Spleen (tissue), 11 donors: ENCODE results near the gene STXBP6. TPM values are rescaled to one million over a fixed set of nuclear protein-coding genes. Genes with fewer than 3 reads are reported as not detected.

Experiments
- DNase-seq: peaks from one replicate; pipeline ENCODE4 v3.0.0-alpha.2; 2020
- H3K27ac ChIP-seq, 8 donors: fragments of 200-600 bp; sonication (generic) in 7 of 8; 1 replicate in 4 of 8; 2 replicates in 4 of 8; pipeline versions ENCODE4 v1.5.0 to v1.8.0; 2016 to 2021; ENCODE audit warnings: inconsistent platforms in 4 of 8, mild to moderate bottlenecking in 4 of 8, moderate library complexity in 1 of 8
- H3K27me3 ChIP-seq, 7 donors: fragments of 200-600 bp; sonication (generic) in 6 of 7; replicated peaks in 1 of 7; 1 replicate in 4 of 7; 2 replicates in 3 of 7; pipeline versions ENCODE4 v1.5.0 to v1.8.0; 2016 to 2021; ENCODE audit warnings: inconsistent platforms in 3 of 7, mild to moderate bottlenecking in 1 of 7
- H3K36me3 ChIP-seq, 6 donors: fragments of 200-600 bp; sonication (generic) in 5 of 6; 1 replicate in 4 of 6; 2 replicates in 2 of 6; pipeline versions ENCODE4 v1.5.0 to v1.8.0; 2016 to 2021; ENCODE audit warnings: inconsistent platforms in 2 of 6
- H3K4me1 ChIP-seq, 6 donors: fragments of 200-600 bp; sonication (generic) in 5 of 6; 1 replicate in 3 of 6; 2 replicates in 3 of 6; pipeline versions ENCODE4 v1.5.0 to v1.8.0; 2016 to 2021; ENCODE audit warnings: inconsistent platforms in 3 of 6
- H3K4me3 ChIP-seq, 8 donors: fragments of 200-600 bp; sonication (generic) in 7 of 8; 1 replicate in 4 of 8; 2 replicates in 4 of 8; pipeline versions ENCODE4 v1.5.0 to v1.8.0; 2016 to 2021; ENCODE audit warnings: inconsistent platforms in 4 of 8, mild to moderate bottlenecking in 4 of 8, moderate library complexity in 2 of 8
- H3K9me3 ChIP-seq, 8 donors: fragments of 200-600 bp; sonication (generic) in 7 of 8; 1 replicate in 4 of 8; 2 replicates in 4 of 8; pipeline versions ENCODE4 v1.5.0 to v1.8.0; 2016 to 2021; ENCODE audit warnings: inconsistent platforms in 4 of 8
- POLR2A ChIP-seq, 3 donors: fragments of 450-650 bp; IDR thresholded peaks; one replicate each; pipeline ENCODE4 v1.5.1; 2017; ENCODE audit warnings: antibody characterized with exemption in 3 of 3, mild to moderate bottlenecking in 1 of 3
- POLR2AphosphoS5 ChIP-seq, 3 donors: sonication (generic); formaldehyde crosslinking; IDR thresholded peaks; one replicate each; pipeline ENCODE4 v1.5.1; 2017; ENCODE audit warnings: antibody characterized with exemption in 3 of 3
- WGBS, 5 donors: extraction: QIAGEN DNeasy Blood & Tissue Kit in 3 of 5; methylation state at CpG; one replicate each; pipeline versions ENCODE4 v1.1.5 to v1.1.7; 2013 to 2018; 5-methylcytosine and 5-hydroxymethylcytosine counted together
- intact Hi-C: fragments of 100-400 bp; cut with DNase I; formaldehyde crosslinking; loops from one replicate; pipeline ENCODE4 v1.15.0; 2023; ENCODE audit warnings: low total_unique reads
- polyA plus RNA-seq, 3 donors: library from polyadenylated mRNA; stranded (reverse); fragments of 200-250 nt; gene quantifications; one replicate each; pipeline ENCODE4 v1.2.1, GENCODE V29; 2013
- total RNA-seq, 7 donors: library from RNA; depleted of rRNA in 3 of 7; stranded (reverse); fragments of >200 nt in 3 of 7; fragmentation: NEBNext Ultra II Directional in 4 of 7; extraction: Animal tissue kit (Norgen Biotek cat#: 25700) in 4 of 7; gene quantifications; one replicate each; pipeline versions ENCODE4 v1.1.0 to v1.2.1, GENCODE V29; 2016 to 2021
- TF ChIP-seq, protein P1 (sequence below), 11 experiments: fragments of 200-600 bp in 7 of 11; fragments of 450-650 bp in 4 of 11; sonication (generic) in 4 of 11; IDR thresholded peaks in 8 of 11; conservative IDR thresholded peaks in 3 of 11; 1 replicate in 7 of 11; 2 replicates in 4 of 11; pipeline versions ENCODE4 v1.4.0 to v1.8.0; 2016 to 2021; ENCODE audit warnings: antibody characterized with exemption in 11 of 11, inconsistent platforms in 4 of 11, mild to moderate bottlenecking in 1 of 11
- donor health status: healthy with polysubstance abuse.
- donor health status: DM: no; HTN: no; CAD: no; lungs with moderate emphysema.
- donor health status: DM: no; HTN: no; CAD: no.
- donor health status: Bipolar disorder and iron deficiency.
- donor health status: healthy.
- donor health status: DM: no; HTN: no; CAD: no.
- donor health status: DM: yes; HTN: yes; CAD: no.

The STXBP6 gene
- total and polyA plus RNA-seq, 10 donors: 0.76 to 1.4 (median 0.87) TPM

DNA sequence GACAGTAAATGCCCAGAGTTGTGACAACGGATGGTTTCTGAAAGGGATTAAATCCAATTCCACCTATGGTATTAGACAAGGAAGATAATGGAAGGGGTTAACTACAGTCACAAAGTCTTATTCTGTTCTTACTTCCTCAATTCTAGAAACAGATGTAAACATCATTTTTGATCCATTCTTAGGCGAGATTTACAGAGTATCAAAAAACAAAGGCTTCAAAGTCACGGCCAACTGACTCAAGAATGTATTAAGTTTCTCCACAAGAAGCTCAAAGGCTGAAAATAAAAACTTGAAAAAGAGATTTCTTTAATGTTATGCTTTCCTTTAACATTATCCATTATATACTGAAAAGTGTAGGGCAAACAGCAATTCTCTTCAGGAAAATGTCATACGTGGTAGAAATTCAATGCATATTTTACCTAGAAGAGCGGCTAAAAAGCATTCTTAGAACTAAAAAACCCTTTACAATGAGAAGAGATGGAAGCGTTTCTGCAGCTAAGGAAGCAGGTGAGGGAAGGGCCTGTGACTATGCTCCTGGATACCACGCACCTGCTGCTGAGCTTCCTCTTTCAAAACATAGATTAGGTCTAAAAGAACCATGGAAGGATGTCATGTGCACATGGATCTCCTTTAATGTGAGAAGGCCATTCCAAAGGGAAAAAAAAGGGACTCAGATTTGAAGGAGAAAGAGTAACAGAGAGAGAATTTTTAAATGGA is 185.8 kb downstream of the STXBP6 start:
- WGBS, 5 donors: 50 to 63% (median 53%) methylated on average over 7 of the region's 7 CpGs
- no peaks in the 10 kb centered on the region for H3K9me3 ChIP-seq
- no peak overlapping the region for H3K27ac ChIP-seq

DNA sequence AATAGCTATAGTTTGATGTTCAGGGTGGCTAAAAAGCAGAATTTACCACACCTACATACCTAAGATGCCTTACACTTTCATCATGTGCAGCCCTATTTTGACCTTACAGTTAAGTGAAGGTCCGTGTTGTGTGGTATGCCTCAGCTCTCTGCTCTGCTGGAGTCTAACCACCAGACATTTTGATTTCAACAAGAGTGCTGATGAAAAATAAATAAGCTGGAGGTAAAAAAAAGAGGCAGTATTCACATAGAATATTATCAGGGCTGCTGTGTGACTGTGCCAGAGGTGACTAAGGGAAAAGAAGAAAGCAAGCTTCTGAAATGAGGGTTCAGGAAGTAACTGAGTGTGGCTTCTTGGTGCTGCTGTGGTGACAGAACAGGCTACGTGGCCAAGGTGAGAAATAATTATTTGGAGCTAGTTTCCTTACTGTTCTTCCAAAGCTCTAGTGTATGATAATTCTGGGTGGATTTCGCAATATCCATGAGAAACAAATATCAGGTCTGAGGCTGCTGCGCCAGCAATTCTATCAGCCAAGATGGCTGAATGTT is 188.8 kb downstream of the STXBP6 start:
- no peak overlapping the region for H3K4me3 ChIP-seq
- no peak overlapping the region for H3K27ac ChIP-seq
- TF ChIP-seq POLR2A (IDR thresholded peaks at IDR 0.05): no peak
- TF ChIP-seq POLR2AphosphoS5 (IDR thresholded peaks at IDR 0.05): no peak
- intact Hi-C loops: no loop called here
- 65 to 75% (median 70%) methylated on average over 4 of the region's 4 CpGs for WGBS, 5 donors
- H3K4me1 ChIP-seq: no peaks in the 10 kb centered on the region
- no peaks in the 10 kb centered on the region for H3K9me3 ChIP-seq
- H3K36me3 ChIP-seq: no peaks in the 10 kb centered on the region
- DNase-seq: no peak
- peaks cover 0 to 4% (median 0%) of the 10 kb centered on the region in 7 donors for H3K27me3 ChIP-seq

More for the DNA sequence above, 185.8 kb downstream of the STXBP6 start:
- Histone ChIP-seq H3K36me3 (no peaks in the 10 kb centered on the region), H3K4me3 (no peak overlapping the region), H3K27me3 (peaks cover 0 to 4% (median 0%) of the 10 kb centered on the region in 7 donors), H3K4me1 (no peaks in the 10 kb centered on the region)
- intact Hi-C loops: no loop called here
- DNase-seq: no peak
- TF ChIP-seq POLR2A (IDR thresholded peaks at IDR 0.05) (no peak), POLR2AphosphoS5 (IDR thresholded peaks at IDR 0.05) (no peak)
- TF ChIP-seq, protein P1, sequence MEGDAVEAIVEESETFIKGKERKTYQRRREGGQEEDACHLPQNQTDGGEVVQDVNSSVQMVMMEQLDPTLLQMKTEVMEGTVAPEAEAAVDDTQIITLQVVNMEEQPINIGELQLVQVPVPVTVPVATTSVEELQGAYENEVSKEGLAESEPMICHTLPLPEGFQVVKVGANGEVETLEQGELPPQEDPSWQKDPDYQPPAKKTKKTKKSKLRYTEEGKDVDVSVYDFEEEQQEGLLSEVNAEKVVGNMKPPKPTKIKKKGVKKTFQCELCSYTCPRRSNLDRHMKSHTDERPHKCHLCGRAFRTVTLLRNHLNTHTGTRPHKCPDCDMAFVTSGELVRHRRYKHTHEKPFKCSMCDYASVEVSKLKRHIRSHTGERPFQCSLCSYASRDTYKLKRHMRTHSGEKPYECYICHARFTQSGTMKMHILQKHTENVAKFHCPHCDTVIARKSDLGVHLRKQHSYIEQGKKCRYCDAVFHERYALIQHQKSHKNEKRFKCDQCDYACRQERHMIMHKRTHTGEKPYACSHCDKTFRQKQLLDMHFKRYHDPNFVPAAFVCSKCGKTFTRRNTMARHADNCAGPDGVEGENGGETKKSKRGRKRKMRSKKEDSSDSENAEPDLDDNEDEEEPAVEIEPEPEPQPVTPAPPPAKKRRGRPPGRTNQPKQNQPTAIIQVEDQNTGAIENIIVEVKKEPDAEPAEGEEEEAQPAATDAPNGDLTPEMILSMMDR (IDR thresholded peaks at IDR 0.05 in 8 of 11, conservative IDR thresholded peaks at IDR 0.05 in 3 of 11): no peak

DNA sequence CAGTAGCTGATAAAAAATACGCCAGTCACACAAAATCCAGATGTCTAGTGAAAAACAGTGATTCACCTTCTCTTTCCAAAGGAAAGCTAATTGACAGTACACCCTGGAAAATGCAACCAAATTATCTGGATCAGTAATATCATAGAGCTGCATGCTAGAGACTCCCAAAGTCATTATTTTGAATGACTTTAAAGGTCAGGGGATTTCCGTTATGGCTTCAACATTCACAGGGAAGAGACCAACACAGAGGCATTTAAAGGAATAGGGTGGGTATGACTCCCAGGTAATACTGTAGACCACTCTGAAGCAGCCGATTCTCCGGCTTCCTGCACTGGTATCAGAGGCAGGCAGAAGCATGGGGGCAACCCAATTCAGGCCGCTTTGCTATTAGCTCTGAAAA is 190.4 kb downstream of the STXBP6 start:
- H3K27ac ChIP-seq: no peak overlapping the region
- no peaks in the 10 kb centered on the region for H3K4me1 ChIP-seq
- H3K27me3 ChIP-seq: peaks cover 0 to 4% (median 0%) of the 10 kb centered on the region in 7 donors
- WGBS, 5 donors: 69 to 90% (median 75%) methylated on average over 5 of the region's 5 CpGs
- no peaks in the 10 kb centered on the region for H3K9me3 ChIP-seq
- intact Hi-C loops: no loop called here
- H3K36me3 ChIP-seq: no peaks in the 10 kb centered on the region
- DNase-seq: no peak
- TF ChIP-seq, protein P1 (IDR thresholded peaks at IDR 0.05 in 8 of 11, conservative IDR thresholded peaks at IDR 0.05 in 3 of 11): no peak
- TF ChIP-seq POLR2AphosphoS5 (IDR thresholded peaks at IDR 0.05): no peak
- no peak for TF ChIP-seq POLR2A (IDR thresholded peaks at IDR 0.05)
- no peak overlapping the region for H3K4me3 ChIP-seq

DNA sequence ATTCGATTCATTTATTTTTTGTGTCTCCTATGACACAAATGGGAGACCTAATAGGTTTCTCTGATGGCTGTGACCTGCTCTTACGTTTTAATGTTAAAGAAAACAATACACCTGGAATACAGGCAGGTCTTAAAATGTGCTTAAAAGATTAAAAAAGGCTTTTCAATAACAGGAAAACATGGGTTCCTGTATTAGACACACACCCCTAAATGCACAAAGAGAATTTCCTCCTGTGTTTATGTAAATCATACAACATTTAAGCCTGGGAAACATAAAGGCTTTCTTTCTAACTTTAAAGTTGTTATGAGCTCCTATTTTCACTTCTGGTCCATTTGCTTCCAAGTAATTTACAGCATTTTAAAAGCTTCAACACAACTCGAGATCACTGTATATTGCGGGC is 191.3 kb downstream of the STXBP6 start:
- WGBS, 5 donors: 53 to 68% (median 60%) methylated on average over 4 of the region's 4 CpGs
- intact Hi-C loops: no loop called here
- peaks cover 0 to 4% (median 0%) of the 10 kb centered on the region in 7 donors for H3K27me3 ChIP-seq
- DNase-seq: no peak
- TF ChIP-seq, protein P1 (IDR thresholded peaks at IDR 0.05 in 8 of 11, conservative IDR thresholded peaks at IDR 0.05 in 3 of 11): no peak
- TF ChIP-seq POLR2A (IDR thresholded peaks at IDR 0.05) (no peak), POLR2AphosphoS5 (IDR thresholded peaks at IDR 0.05) (no peak)
- H3K4me3 ChIP-seq: no peak overlapping the region
- H3K9me3 ChIP-seq: no peaks in the 10 kb centered on the region
- H3K4me1 ChIP-seq: no peaks in the 10 kb centered on the region
- H3K27ac ChIP-seq: no peak overlapping the region
- no peaks in the 10 kb centered on the region for H3K36me3 ChIP-seq
